NCI-H1092 (cell line): ENCODE results near the gene KCNK4.

ENCODE experiments used
- DNase-seq: peaks from one replicate; lab custom pipeline; 2025; lab: John Stamatoyannopoulos, UW

KCNK4 gene

DNA sequence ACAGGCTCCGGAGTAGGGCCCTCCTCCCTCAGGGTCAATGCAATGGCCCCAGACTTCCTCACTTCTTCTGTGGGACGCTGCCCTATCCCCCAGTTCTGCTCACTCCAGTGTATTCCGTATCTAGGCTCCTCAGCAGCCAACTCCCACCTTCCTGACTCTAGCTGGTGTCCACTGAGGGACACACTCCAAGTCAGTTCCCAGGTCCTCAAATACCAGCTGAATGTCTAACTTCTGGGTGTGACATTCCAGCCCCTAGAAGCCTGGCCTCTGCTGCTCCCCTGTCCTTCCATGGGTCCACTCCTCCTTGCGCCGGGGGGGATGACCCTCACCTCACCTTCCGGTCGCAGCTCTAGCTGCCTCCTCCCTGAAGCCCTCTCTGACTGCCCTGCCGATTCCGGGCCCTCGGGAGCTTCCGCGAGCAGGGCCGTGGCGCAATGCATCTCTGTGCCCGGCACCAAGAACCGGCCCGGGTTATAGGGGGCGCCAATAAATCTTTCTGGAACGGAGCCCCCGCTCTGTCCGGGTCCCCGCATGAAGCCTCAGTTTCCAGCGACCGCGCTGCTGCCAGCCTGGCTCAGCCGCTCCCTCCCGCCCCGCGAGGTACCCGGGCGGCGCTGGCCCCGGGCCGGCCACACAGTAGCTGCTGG is 22.1 kb upstream of the KCNK4 start:
- no peak for DNase-seq

GRCh38 chr11:64269540-64270220 is 21.4 kb upstream of the KCNK4 start:
- DNase-seq = peak; percentile 100

GRCh38 chr11:64275031-64275800 is 15.9 kb upstream of the KCNK4 start:
- no peak for DNase-seq

- no peak for DNase-seq
Observed at GRCh38 chr11:64275841-64276240, 15.3 kb upstream of the KCNK4 start.

DNA sequence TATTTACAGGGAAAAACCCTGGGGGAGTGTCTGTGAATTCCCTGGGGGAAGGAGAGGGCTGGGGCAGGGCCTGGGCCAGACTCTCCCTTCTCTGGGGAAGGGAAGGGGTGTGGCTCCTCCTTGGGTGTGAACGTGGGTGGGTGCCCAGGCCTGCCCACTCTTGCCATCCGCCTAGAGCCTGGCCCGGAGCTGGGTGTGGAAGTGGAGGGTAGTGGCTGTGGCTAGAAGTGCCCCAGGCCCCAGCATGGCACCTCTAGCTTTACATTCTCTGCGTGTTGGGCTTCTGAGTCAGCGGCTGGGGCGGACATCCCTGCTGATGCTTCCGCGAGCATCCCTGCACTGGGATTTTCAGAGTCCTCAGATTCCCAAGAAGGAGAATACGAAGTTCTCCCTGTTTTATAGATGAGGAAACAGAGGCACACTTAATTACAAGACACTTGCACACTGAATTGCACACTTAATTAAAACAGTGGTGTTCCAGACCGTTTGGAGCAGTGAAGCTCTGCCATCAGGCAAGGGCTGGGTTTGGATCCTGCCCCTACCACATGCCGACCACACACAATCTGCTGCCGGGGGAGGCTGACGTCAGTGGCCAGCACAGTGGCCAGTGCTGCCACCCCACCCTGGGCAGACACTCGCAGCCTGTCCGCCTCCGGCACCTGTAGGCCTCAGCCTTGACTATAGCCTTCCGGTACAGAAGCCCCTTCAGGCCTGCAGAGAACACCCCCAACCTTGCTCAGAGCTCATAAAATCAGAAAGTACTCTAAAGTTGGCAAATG is 14.3 kb upstream of the KCNK4 start:
- DNase-seq = no peak

DNA sequence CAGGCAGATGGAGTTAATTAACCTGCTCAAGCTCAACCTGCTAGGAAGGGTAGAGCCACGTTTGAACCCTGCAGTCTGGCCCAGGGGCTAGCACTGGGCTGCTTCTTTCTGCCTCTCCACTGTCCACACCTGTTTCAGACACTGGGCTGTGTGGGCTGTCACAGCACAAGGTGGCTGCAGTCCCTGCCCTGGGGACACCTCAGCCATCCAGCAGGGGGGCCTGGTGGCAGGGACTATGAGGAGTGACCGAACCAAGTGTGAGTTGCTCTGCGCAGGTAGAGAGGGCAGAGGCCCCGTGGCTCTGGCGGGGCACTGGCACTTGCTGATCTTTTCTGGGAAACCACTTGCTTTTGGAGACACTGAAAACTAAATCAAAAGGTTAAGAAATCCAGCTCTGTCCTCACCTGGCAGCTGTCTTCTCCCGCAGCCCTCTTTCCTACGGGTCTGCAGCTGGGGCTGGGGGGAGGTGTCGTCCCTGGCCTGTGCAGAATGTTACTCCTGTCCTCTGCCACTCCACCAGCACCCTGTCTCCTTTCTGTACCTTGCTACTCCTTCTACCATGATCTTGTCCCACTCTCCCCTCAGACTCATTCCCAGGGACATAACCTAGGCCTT is 12.4 kb upstream of the KCNK4 start:
- DNase-seq = no peak

- no peak for DNase-seq
Observed at GRCh38 chr11:64281957-64282770, 8.9 kb upstream of the KCNK4 start.

- DNase-seq = no peak
Observed at GRCh38 chr11:64283092-64283491, 8.0 kb upstream of the KCNK4 start.

DNA sequence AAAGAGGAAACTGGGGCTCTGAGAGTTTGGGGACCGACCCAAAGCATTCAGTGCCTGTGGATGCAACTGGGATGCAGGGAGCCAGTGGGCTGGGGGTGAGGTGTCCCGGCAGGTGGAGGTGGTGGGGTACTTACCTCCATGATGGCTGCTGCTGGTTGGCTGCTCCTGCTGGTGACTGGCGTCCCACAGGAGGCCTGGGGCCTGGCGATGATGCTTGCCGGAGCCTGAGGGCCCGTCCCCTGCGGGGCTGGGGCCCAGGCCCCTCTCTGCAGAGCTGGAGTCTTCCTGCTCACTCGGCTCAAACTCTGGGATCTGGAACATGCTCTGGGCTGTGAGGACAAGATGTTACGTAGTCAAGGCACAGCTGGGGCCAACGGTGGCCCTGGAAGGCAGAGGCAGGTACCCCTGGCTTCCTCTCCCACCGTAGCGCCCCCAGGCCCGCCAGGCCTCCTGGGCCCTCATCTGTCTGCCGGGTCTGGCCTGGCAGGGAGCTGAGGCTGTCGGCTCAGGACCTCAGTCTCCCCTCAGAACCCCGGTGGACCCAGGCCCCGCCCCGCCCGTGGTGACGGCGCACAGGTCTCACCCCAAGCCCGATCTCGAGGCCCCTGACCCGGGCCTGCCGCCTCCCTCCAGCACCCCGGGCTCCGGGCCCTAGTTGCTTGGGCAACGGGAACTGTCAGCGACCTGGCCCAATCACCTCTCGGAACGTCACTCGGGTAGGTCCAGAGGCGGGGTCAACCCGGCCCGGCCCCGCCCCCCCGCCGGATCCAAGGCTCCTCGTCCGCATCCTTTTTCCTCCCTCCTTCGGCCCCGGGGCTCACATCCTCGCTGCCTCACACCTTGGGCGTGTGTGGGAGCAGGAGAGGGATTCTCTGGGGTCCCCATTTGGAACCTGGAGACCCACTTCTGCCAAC is 6.8 kb upstream of the KCNK4 start, which contains the start of gene BAD:
BAD (minus strand) TSS at position 618 of the 914 bp plus-strand sequence; CDS start at position 321, 297 bp downstream.
- peak; percentile 96 for DNase-seq

GRCh38 chr11:64284962-64285884 is 5.9 kb upstream of the KCNK4 start, which contains the start of gene GPR137:
Gene GPR137 (plus strand): TSS chr11:64285848. CDS start chr11:64286525, 677 bp downstream.
- peak; percentile 82 for DNase-seq

DNA sequence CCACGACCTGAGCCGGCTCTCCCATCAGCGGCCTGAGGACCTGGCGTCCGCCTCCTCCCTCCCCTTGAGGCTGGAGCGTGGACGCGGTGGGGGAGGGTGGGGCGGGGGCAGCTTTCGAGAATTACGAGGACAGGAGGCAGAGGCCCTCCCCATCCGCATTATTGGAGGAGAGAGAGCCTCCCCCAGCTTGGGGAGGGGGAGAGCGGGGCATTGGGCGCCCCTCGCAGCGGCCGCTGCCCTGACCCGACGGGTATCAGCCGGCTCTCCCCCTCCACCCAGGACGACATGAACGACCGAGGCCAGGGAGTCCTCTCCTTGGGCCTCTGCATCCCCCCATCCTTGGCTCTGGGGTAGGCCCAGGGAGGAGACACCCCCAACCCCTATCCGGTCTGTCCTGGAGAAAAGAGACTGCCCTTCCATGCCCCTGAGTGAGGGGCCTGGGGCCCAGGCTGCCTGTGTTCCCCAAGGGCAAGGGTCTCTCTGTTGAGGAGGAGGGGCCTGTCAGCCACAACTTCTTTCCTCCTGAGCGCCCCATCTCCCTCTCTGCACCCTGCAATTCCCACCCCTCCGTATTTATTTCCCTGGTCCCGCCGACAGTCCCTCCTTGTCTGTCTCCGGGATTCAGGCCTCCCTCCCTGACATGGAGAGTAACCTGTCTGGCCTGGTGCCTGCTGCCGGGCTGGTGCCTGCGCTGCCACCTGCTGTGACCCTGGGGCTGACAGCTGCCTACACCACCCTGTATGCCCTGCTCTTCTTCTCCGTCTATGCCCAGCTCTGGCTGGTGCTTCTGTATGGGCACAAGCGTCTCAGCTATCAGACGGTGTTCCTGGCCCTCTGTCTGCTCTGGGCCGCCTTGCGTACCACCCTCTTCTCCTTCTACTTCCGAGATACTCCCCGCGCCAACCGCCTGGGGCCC is 5.0 kb upstream of the KCNK4 start:
- peak; percentile 34 for DNase-seq

GRCh38 chr11:64286801-64287159 is 4.3 kb upstream of the KCNK4 start:
- DNase-seq = no peak

- no peak for DNase-seq
Observed at GRCh38 chr11:64287676-64288352, 3.3 kb upstream of the KCNK4 start.

DNA sequence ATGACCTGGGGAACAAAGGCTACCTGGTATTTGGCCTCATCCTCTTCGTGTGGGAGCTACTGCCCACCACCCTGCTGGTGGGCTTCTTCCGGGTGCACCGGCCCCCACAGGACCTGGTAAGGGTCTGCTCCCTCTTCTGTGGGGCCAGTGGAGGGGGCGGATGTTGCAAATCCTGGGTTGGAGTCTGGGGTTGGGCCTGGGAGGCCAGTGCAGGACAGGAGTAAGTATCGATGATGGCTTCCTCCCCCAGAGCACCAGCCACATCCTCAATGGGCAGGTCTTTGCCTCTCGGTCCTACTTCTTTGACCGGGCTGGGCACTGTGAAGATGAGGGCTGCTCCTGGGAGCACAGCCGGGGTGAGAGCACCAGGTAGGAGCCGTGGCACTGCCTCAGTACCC is 2.8 kb upstream of the KCNK4 start:
- no peak for DNase-seq

- no peak for DNase-seq
Observed at GRCh38 chr11:64289002-64289564, 2.0 kb upstream of the KCNK4 start.
